Endodermal cell (in vitro differentiated cells): Measurements from ENCODE around the gene SMCO4. TPM values are rescaled to one million over a fixed set of nuclear protein-coding genes. Genes with fewer than 3 reads are reported as not detected.

Experiments used
- DNase-seq: peaks from one replicate; pipeline ENCODE4 v3.0.0-alpha.2; 2017
- H3K27ac ChIP-seq: 2 replicates; pipeline ENCODE4 v1.5.1; 2013; ENCODE audit warnings: mild to moderate bottlenecking, low read depth, low read length, moderate library complexity
- H3K27me3 ChIP-seq: 2 replicates; pipeline ENCODE4 v1.6.1; 2013; ENCODE audit warnings: mild to moderate bottlenecking, low read length, moderate library complexity; ENCODE audit not compliant: insufficient read depth, control insufficient read depth, poor library complexity, severe bottlenecking
- H3K36me3 ChIP-seq: 2 replicates; pipeline ENCODE4 v1.7.0; 2013; ENCODE audit warnings: mild to moderate bottlenecking, low read length, moderate library complexity; ENCODE audit not compliant: control insufficient read depth, insufficient read depth
- H3K4me1 ChIP-seq: one replicate; pipeline ENCODE4 v1.7.0; 2013; ENCODE audit warnings: low read length; ENCODE audit not compliant: control insufficient read depth, insufficient read depth
- H3K4me3 ChIP-seq: 2 replicates; pipeline ENCODE4 v1.5.1; 2013; ENCODE audit warnings: mild to moderate bottlenecking, low read length, moderate library complexity
- H3K9ac ChIP-seq: 2 replicates; pipeline ENCODE4 v1.6.1; 2013; ENCODE audit warnings: mild to moderate bottlenecking, low read length, moderate library complexity; ENCODE audit not compliant: poor library complexity, severe bottlenecking; ENCODE audit errors: extremely low read depth
- H3K9me3 ChIP-seq: 2 replicates; pipeline ENCODE4 v1.6.1; 2013; ENCODE audit warnings: mild to moderate bottlenecking, low read length, moderate library complexity; ENCODE audit not compliant: control insufficient read depth
- H3K27ac Mint-ChIP-seq: 2 replicates; pipeline ENCODE4 v1.8.0; 2020; ENCODE audit warnings: mixed read lengths
- H3K27me3 Mint-ChIP-seq: 2 replicates; pipeline ENCODE4 v1.8.0; 2021; ENCODE audit warnings: mild to moderate bottlenecking, mixed read lengths; ENCODE audit not compliant: insufficient read depth
- H3K36me3 Mint-ChIP-seq: 2 replicates; pipeline ENCODE4 v1.8.0; 2020; ENCODE audit warnings: low read depth, mixed read lengths
- H3K4me1 Mint-ChIP-seq: 2 replicates; pipeline ENCODE4 v1.8.0; 2020; ENCODE audit warnings: mixed read lengths
- H3K4me3 Mint-ChIP-seq: 2 replicates; pipeline ENCODE4 v1.8.0; 2020; ENCODE audit warnings: mild to moderate bottlenecking, moderate library complexity, mixed read lengths
- H3K9me3 Mint-ChIP-seq: 2 replicates; pipeline ENCODE4 v1.8.0; 2020; ENCODE audit warnings: mild to moderate bottlenecking, mixed read lengths
- WGBS, 2 experiments: methylation state at CpG; one replicate each; pipeline versions ENCODE4 v1.1.5 to v1.1.7; 2013; ENCODE audit warnings: missing lambda C conversion rate in 2 of 2, mixed read lengths in 1 of 2; ENCODE audit not compliant: insufficient coverage in 1 of 2, insufficient read length in 1 of 2; 5-methylcytosine and 5-hydroxymethylcytosine counted together
- total RNA-seq, 2 donors: library from RNA; stranded (reverse); fragmentation: NEBNext Ultra II Directional in 1 of 2; extraction: Animal tissue kit (Norgen Biotek cat#: 25700) in 1 of 2; gene quantifications; 2 replicates in 1 of 2; 3 replicates in 1 of 2; pipeline ENCODE4 v1.2.1, GENCODE V29; 2021
- TF ChIP-seq, protein P1 (sequence below): fragments of 200-600 bp; sonication (generic); conservative IDR thresholded peaks from 2 replicates; pipeline ENCODE4 v1.5.0; 2021; ENCODE audit warnings: antibody characterized with exemption, mild to moderate bottlenecking

The SMCO4 gene
- total RNA-seq, 2 donors from 2014 or later = 27.3 to 47.7 TPM

DNA sequence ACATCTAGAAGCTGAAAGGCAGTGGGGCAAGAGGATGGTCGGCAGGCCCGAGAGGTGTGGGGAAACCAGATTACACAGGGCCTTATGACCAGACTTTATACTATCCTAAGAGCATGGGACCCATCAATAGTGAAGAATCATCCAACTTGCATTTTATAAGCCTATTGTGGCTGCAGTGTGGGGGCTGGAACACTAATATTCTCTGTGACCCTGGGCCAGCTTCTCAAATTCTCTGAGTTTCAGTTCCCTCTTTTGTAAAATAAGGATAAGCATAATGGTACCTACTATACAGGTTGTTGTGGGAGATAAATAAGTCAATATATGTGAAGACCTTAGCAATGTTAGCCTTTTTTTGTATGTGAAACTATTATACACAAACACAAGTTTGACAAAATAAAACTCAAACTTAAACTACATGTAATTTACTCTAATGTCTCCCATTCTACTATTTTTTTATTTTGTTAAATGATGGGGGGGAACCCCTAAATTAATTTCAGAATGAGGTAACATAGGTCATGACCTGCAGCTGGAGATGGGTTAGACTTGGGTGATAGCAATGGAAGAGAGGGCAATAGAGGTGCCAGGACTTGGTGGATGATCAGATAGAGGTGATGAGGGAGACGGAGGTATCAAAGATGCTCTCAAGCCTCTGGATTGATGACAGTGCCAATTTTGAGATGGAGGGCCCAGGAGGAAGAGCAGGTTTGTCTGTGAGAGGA, 30.1 kb downstream of the SMCO4 start:
- H3K27ac Mint-ChIP-seq = no peak overlapping the region
- no peak overlapping the region for H3K4me3 ChIP-seq

DNA sequence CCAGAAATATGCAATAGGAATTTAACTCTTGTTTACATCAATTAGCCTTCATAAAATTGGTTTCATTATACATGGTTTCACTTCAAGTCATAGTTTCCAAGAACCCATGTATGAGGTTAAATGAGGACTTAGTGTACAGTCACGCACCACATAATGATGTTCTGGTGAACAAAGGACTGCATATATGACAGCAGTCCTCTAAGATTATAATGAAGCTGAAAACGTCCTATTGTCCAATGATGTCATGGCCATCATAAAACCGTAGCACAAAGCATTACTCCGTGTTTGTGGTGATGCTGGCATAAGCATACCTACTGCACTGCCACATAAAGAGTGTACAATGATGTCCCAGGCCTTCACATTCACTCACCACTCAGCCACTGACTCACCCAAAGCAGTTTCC, 31.1 kb downstream of the SMCO4 start:
- Histone ChIP-seq H3K9ac (no peak overlapping the region), H3K4me3 (no peak overlapping the region), H3K27me3 (no peaks in the 10 kb centered on the region), H3K27ac (no peak overlapping the region), H3K4me1 (no peaks in the 10 kb centered on the region), H3K36me3 (no peaks in the 10 kb centered on the region), H3K9me3 (peaks cover 6% of the 10 kb centered on the region)
- Mint-ChIP-seq H3K27ac (no peak overlapping the region), H3K4me3 (no peak overlapping the region), H3K36me3 (no peaks in the 10 kb centered on the region), H3K27me3 (no peaks in the 10 kb centered on the region), H3K9me3 (peaks cover 11% of the 10 kb centered on the region), H3K4me1 (peaks cover 5% of the 10 kb centered on the region)
- no peak for DNase-seq
- WGBS, 2 experiments = 88 to 92% methylated on average over 4 of the region's 4 CpGs
- TF ChIP-seq, protein P1, sequence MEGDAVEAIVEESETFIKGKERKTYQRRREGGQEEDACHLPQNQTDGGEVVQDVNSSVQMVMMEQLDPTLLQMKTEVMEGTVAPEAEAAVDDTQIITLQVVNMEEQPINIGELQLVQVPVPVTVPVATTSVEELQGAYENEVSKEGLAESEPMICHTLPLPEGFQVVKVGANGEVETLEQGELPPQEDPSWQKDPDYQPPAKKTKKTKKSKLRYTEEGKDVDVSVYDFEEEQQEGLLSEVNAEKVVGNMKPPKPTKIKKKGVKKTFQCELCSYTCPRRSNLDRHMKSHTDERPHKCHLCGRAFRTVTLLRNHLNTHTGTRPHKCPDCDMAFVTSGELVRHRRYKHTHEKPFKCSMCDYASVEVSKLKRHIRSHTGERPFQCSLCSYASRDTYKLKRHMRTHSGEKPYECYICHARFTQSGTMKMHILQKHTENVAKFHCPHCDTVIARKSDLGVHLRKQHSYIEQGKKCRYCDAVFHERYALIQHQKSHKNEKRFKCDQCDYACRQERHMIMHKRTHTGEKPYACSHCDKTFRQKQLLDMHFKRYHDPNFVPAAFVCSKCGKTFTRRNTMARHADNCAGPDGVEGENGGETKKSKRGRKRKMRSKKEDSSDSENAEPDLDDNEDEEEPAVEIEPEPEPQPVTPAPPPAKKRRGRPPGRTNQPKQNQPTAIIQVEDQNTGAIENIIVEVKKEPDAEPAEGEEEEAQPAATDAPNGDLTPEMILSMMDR = no peak

More for the DNA sequence above, 30.1 kb downstream of the SMCO4 start:
- TF ChIP-seq, protein P1 = no peak
- Mint-ChIP-seq H3K4me1 (peaks cover 5% of the 10 kb centered on the region), H3K9me3 (peaks cover 11% of the 10 kb centered on the region), H3K4me3 (no peak overlapping the region), H3K27me3 (no peaks in the 10 kb centered on the region), H3K36me3 (no peaks in the 10 kb centered on the region)
- H3K4me1 ChIP-seq = no peaks in the 10 kb centered on the region
- no peaks in the 10 kb centered on the region for H3K27me3 ChIP-seq
- H3K27ac ChIP-seq = no peak overlapping the region
- no peak overlapping the region for H3K9ac ChIP-seq
- WGBS, 2 experiments = 94% methylated on average over 3 of the region's 3 CpGs; no CpG with 5 or more reads in 1 of the 2 experiments
- no peak for DNase-seq
- H3K9me3 ChIP-seq = peaks cover 6% of the 10 kb centered on the region
- H3K36me3 ChIP-seq = no peaks in the 10 kb centered on the region

DNA sequence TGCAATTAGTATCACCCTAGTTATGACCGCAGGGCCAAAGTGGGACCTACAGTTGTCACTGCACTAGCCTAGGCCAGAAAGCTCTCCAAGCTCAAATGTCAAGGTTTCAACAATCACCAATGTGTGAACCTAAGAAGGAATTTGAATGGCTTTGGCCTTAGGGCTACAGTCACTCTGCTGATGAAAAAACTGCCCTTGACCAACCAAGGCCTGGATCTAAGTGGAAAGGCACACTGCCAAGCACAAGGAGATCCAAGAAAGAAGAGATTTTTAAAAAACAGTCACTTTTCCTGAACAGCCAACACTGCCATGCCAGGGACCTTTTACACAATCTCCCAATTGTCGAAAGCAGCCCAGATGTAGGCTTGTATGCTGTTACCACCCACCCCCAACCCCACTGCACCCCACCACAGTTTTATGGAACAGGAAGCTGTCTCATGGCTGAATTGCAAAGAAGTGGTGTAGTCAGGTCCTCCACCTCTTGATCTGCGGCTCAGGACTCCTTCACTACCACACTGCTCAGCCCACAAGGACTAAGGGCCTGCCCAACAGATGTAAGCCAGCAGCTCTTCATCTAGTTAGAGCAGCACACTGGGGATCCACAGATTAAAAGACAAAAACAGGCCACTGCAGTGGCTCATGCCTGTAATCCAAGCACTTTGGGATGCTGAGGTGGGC, 32.9 kb downstream of the SMCO4 start:
- Histone ChIP-seq H3K36me3 (no peaks in the 10 kb centered on the region), H3K4me3 (no peak overlapping the region), H3K4me1 (no peaks in the 10 kb centered on the region), H3K27me3 (no peaks in the 10 kb centered on the region), H3K9ac (no peak overlapping the region), H3K27ac (no peak overlapping the region), H3K9me3 (peaks cover 6% of the 10 kb centered on the region)
- H3K27ac Mint-ChIP-seq = no peak overlapping the region
- no peak for DNase-seq
- 98 to 100% methylated on average over 1 to 3 of the region's 3 CpGs for WGBS, 2 experiments
- H3K27me3 Mint-ChIP-seq = no peaks in the 10 kb centered on the region
- no peaks in the 10 kb centered on the region for H3K36me3 Mint-ChIP-seq
- no peaks in the 10 kb centered on the region for H3K4me1 Mint-ChIP-seq
- TF ChIP-seq, protein P1 = no peak
- H3K4me3 Mint-ChIP-seq = no peak overlapping the region
- peaks cover 11% of the 10 kb centered on the region for H3K9me3 Mint-ChIP-seq
